Bronchial epithelial cell (primary cell): ENCODE results near the gene CAD. TPM values are rescaled to one million over a fixed set of nuclear protein-coding genes. Genes with fewer than 3 reads are reported as not detected.

Experiments used
- DNase-seq: peaks from one replicate; pipeline ENCODE4 v3.0.0-alpha.2; 2010; ENCODE audit warnings: low read depth
- FAIRE-seq: peaks from 2 replicates; lab custom pipeline; 2011; peaks lifted over from hg19 to GRCh38; lab: Jason Lieb, UNC
- H3K27me3 ChIP-seq: 2 replicates; pipeline ENCODE4 v1.5.1; 2011; ENCODE audit warnings: low read length; ENCODE audit not compliant: control insufficient read depth, insufficient read depth
- H3K36me3 ChIP-seq: 2 replicates; pipeline ENCODE4 v1.5.1; 2011; ENCODE audit warnings: low read length; ENCODE audit not compliant: control insufficient read depth, insufficient read depth
- H3K4me3 ChIP-seq: 2 replicates; pipeline ENCODE4 v1.5.1; 2011; ENCODE audit warnings: mild to moderate bottlenecking, low read depth, low read length, control low read depth
- CTCF ChIP-seq: IDR thresholded peaks from 2 replicates; pipeline ENCODE4 v1.5.1; 2011; ENCODE audit warnings: mild to moderate bottlenecking, moderate library complexity, low read length, control low read depth, inconsistent platforms; ENCODE audit not compliant: insufficient read depth, severe bottlenecking
- total RNA-seq: library from RNA; depleted of rRNA; stranded (reverse); fragments of >200 nt; gene quantifications from 2 replicates; pipeline ENCODE4 v1.2.1, GENCODE V29; 2014

Gene CAD
- total RNA-seq, 1 donor from 2014 or later = 21.6 TPM

GRCh38 chr2:27177441-27178351 is 39.5 kb upstream of the CAD start:
- no peak for TF ChIP-seq CTCF
- Histone ChIP-seq H3K27me3 (peaks cover 7% of the 10 kb centered on the region), H3K36me3 (no peaks in the 10 kb centered on the region), H3K4me3 (no peak overlapping the region)
- DNase-seq = no peak
- FAIRE-seq = peak; percentile 13

GRCh38 chr2:27178469-27178868 is 38.7 kb upstream of the CAD start:
- no peak for FAIRE-seq
- no peaks in the 10 kb centered on the region for H3K36me3 ChIP-seq
- no peak overlapping the region for H3K4me3 ChIP-seq
- no peak for TF ChIP-seq CTCF
- peaks cover 5% of the 10 kb centered on the region for H3K27me3 ChIP-seq
- no peak for DNase-seq

- Histone ChIP-seq H3K36me3 (no peaks in the 10 kb centered on the region), H3K27me3 (peaks cover 2% of the 10 kb centered on the region), H3K4me3 (no peak overlapping the region)
- FAIRE-seq = no peak
- TF ChIP-seq CTCF = no peak
- no peak for DNase-seq
These were observed 37.7 kb upstream of the CAD start for GRCh38 chr2:27179344-27180000.

GRCh38 chr2:27182346-27182745 is 34.8 kb upstream of the CAD start:
- peaks cover 2% of the 10 kb centered on the region for H3K27me3 ChIP-seq
- FAIRE-seq (no peak), DNase-seq (no peak)
- TF ChIP-seq CTCF = no peak
- H3K4me3 ChIP-seq = no peak overlapping the region
- H3K36me3 ChIP-seq = no peaks in the 10 kb centered on the region

- TF ChIP-seq CTCF = no peak
- Histone ChIP-seq H3K36me3 (no peaks in the 10 kb centered on the region), H3K27me3 (peaks cover 2% of the 10 kb centered on the region), H3K4me3 (no peak overlapping the region)
- DNase-seq (no peak), FAIRE-seq (no peak)
These were observed 33.1 kb upstream of the CAD start for GRCh38 chr2:27184115-27184514.
